Measurements from ENCODE around the gene RBBP5.

Gene RBBP5

DNA sequence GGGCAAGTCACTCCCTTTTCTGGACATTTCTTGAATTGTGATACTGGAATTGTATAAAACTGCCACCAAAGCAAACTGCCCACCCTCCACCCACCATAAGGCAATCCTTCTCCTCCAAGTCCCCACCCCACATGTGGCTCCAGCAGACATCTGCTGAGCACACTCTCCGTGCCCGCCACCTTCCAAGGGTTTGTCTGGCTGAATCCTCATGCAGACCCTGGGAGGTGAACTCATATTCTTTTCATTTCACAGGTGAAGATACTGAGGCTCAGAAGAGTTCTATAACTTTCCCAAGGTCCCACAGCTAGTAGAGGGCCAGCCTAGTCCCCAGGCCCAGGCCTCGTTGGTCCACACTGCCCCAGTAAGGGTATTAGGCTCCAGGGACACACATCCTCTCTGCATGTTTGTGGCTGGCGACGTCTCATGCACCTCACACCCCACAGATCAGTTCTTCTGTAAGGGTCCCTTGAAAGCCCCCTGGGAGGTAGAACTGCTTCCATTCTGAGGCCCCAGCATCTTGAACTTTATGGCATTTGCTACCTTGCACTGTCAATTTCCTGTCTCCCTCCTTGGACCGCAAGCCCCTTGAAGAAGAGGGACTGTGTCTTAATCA, 64.7 kb downstream of the RBBP5 start:
- DNase-seq (ENCODE audit: low spot score), result no peak

DNA sequence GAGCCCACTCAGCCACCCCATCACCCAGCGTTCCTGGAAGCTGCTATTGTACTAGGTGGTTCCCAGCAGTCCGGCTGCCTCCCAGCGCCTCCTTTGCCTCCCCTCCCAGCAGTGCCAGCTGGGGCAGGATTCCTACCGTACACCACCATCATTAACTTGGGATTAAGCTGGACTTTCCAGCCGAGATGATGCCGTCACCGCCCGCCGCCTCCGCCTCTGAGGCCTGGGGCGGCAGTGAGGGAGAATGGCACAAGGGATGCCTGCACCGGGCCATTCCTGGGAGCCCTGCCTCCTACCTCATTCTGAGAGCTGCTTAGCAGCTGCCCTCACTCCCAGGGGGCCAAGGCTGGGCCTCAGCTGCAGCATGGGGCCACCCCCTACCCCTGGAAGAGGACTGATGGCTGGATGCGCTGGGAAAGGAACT, 65.6 kb downstream of the RBBP5 start:
- no peak for DNase-seq (ENCODE audit: low spot score)

DNA sequence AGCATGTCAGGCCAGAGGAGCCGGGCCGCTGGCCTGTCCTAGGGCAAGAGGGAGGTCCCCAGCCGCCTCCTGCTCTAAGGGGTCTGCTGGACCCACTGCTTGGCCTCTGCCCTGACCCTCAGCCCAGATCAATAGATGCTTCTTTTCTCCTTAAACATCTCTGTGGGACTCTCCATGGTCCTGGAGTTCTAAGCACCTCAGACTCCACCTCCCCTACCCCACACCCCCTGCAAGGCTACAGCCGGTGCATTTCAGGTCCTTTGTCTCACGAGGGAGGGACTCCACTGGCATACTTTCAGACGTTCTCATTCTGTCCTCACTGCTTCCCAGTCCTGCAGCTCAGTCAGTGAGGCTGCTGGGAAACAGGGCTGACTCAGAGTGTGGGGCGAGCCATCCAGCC, 67.8 kb downstream of the RBBP5 start:
- DNase-seq (ENCODE audit: low spot score), result no peak

DNA sequence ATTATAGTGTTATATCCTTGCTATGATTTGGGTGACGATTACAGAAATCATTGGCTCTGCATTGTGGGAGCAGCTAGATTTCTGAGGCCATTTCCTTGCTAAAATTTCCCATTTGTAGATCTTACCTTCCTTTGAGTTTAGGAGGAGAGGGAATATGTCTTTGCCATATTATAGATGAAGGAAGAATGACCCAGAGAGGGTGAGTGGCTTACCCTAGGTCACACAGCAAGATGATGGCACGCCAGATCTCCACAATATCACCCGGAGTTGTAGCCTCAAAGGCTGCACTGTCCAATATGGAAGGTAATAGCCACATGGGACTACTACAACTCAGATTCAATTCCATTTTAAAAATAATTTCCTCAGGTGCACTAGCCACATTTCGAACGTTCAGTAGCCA, 68.5 kb downstream of the RBBP5 start:
- no peak for DNase-seq (ENCODE audit: low spot score)

DNA sequence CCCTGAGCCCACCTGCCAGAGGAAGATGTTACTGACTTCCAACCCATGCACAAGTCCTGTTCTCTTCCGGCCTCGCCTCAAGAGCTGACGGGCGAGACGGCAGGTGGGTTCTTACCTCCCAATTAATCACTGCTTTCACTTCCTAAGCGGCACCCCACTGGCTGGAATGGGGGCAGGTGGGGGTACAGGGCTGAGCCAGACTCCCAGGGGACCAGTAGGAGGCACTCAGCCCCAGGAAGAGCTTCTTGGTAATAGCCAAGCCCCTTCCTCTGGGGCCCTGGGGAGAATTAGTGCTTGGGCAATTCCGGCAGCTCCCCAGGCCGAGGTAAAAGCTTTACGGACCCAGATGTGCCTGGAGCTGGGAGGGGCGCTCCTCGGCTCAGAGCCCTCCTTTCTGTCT, 69.1 kb downstream of the RBBP5 start:
- no peak for DNase-seq (ENCODE audit: low spot score)

DNA sequence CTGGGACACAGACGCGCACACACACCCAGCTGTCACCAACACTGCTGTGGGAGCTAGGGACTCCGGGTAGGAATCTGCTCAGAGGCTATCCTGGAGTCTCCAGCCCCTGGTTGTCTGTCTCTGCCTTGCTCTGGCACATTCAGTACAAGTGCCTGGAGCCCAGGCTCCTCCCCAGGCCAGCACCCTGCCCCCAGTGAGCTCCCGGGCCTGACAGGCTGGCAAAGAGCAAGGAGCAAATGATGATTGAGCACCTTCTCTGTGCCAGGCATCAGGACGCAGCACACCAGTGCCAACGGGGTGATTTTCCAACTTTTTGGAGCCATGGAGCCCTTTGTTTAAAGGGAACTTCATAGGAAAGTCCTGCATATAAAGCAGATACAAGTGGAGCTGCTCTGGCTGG, 72.3 kb downstream of the RBBP5 start:
- no peak for DNase-seq (ENCODE audit: low spot score)

DNA sequence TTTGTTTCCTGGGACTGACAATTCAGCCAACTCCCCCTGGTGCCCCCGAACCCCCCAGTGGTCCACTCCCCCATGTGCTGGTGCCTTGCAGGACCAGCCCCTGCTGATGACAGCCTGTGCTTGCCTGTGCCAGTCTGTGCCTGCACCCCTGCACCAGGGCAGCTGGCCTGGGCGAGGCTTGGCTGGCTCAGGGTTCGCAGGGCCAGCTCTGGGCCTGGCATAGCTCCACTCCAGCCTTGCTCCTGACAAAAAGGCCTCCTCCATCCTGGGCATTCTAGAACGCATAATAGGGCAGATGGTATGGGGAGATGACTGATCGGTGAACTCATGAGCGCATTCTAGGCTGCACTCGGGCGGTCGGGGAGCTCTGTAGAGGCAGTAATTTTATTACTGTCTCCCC, 73.4 kb downstream of the RBBP5 start:
- DNase-seq (ENCODE audit: low spot score), result no peak

DNA sequence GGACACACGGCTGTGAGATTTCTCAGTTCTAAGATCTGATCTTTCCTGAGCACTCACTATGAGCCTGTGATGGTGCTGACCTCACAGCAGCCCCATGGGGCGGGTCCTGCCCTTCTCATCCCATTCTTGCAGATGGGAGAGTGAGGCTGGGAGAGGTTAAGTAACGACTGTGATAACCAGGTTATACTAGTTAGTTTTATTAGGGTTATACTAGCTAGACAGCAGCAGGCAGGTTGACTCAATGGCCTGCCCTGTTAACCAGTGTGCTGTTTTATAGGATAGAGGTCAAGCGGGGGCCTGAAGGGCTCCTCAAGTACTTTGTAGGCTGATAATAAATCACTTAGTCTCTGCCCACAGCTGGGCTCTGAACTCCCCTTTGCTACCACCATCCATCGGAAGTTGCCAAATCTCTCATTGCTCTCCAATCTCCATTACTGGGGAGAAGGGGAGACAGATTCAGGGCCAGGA, 74.0 kb downstream of the RBBP5 start:
- DNase-seq (ENCODE audit: low spot score), result no peak

DNA sequence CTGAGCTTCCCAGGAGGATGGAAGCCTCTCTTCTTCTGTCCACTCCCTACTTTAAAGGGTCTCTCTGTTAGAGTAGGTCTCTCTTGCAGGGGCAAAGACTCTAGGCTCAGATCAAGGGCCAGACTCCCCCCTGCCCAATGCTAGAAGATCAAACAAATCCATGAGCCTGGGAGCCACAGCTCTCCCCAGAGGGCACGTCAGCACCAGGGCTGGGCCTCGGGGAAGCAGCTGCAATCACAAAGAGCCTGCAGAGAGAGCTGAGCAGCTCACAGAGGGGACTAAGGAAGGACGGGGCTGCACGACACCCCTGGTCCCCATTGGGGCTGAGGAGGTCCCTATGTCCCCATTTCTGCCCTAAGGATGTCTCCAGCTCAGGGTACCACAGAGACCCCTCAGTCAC, 74.9 kb downstream of the RBBP5 start:
- no peak for DNase-seq (ENCODE audit: low spot score)

DNA sequence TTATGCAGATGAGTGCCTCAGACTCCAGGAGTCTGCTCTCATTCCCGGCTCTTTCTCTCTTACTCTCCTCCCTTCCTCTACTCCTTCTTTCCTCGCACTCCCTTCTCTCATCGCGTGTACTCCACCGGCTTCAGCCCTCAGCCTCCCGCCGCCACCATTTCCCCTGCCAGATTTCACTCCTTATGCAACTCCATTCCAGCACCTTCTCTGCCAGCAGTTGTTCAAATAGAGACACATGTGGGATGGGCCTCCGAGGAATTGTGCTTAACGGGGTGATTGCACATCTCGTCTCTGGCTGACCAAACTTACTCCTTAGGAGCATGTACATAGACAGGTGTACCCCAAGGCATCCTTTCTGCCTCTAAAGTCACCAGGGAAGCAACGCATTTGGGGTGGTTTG, 76.6 kb downstream of the RBBP5 start:
- DNase-seq (ENCODE audit: low spot score), result no peak

DNA sequence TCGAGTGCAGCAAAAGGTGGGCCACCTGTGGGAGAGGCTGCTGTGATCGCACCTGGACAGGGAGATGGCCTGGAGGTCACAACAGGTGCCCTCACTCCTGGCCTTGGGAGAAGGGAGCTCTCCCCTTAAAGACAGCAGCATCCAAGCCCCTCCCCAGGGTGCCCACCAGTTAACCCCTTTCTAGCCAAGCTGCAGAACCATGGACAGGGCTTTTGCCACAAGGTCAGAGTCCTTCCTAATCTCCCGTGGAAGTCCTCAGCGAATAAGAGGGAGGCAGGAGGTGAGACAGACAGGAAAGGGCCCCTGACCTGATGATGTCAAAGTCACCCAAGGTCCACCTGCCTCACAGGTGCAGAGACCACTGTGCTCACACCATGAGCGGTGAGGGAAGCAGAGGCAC, 77.0 kb downstream of the RBBP5 start:
- DNase-seq (ENCODE audit: low spot score), result no peak

DNA sequence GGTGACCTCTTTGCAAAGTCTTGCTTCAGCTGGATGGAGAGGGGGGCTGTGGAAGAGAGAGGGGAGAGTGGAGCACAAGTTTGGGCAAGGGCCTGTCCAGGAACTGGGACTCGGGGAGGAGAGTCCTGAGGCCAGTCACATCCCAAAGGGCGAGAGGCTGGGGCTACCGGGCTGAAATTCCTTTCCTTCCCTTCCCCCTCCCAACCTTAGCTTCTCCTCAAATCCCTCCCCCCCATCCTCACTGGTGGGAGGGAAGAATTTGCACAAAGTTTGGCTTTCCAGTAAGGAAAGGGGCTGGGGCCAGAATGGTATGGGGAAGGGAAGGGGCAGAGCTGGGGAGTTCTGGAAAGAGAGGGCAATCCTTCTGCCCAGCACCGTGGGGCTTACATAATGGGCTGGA, 77.9 kb downstream of the RBBP5 start:
- DNase-seq (ENCODE audit: low spot score), result no peak

DNA sequence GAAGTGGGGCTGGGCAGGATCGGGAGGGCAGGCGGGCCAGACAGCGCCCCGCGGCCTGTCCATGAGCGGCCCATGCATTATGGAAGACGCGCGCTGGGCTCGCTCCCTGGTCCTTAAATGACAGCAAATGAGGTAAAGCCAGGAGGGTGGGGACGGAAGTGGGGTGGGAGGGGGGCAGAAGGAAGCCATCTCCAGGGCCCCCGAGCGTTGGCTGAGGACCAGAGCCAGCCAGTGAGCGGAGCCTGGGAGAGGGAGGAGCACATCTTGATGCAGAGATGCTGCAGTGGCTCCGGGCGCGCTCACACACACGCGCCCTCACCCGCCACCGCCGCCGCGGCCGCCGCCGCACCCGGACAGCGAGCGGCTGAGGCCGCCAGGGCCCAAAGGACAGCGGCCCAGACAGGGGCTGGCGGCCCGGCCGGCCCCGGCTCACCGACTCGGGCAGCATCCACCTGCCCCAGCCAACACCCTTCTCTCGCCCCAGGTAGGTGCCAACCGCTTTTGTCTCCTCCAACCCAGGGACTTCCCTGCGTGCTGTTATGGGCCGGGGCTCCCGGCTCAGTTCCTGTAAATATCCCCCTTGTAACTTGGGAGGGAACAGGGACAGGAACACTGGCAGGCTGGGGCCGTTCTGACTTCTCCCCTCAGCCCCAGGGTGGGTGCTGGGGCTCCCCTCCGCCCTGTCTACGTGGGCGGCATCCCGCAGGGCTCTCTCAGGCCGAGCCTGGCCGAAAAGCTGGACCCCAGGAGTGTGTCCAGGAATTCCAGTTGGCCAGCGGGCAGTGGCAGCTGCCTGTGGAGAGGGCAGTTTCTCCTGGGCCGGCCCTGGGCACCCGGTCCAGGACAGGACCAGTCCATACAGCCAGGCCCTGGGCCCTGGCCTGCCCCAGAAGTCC, 78.6 kb downstream of the RBBP5 start, which contains the start of gene CNTN2:
CNTN2 (plus strand) TSS at position 302 of the 896 bp plus-strand sequence. CDS start 9,974 bp downstream, outside the sequence.
- DNase-seq (ENCODE audit: low spot score), result peak; percentile 33

DNA sequence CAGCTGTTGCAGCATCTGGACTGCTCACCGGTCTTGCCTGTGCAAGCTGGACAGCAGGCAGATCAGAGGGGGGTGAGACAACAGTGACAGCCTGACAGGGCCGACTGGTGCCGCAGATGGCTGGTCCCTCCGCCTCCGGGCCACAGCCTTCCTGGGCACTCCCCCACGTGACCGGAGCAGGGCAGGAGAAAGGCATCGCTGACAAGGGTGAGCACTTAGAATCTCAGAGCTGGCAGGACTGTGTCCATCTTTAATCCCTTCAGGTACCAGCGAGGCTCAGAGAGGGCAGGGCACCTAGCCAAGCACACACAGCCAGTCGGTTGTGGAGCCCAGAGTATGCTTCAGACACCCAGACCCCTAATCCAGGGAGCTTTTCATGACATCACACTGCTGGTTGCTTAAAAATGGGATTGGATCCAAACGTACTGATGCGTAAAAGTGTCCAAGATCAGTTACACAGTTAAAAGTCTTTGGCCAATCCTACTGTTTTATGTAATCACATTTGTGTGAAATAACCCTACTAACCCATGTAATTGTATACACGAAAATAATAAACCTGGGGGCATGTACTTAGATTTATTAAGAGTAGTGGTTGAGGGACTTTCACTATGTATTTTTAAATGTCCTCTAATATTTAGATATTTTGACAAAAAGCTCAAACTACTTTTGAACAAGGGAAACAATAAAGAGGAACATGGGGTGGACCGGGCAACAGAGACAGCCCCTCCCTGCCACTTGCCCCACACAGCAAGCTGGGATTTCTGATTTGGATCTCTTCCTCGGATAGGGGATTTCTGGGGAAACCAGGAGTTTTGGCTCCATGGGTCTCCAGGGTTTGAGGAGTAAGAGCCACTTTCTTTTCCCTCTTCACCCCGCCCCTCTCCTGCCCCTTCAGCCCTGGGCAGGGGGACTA, 79.5 kb downstream of the RBBP5 start:
- no peak for DNase-seq (ENCODE audit: low spot score)

DNA sequence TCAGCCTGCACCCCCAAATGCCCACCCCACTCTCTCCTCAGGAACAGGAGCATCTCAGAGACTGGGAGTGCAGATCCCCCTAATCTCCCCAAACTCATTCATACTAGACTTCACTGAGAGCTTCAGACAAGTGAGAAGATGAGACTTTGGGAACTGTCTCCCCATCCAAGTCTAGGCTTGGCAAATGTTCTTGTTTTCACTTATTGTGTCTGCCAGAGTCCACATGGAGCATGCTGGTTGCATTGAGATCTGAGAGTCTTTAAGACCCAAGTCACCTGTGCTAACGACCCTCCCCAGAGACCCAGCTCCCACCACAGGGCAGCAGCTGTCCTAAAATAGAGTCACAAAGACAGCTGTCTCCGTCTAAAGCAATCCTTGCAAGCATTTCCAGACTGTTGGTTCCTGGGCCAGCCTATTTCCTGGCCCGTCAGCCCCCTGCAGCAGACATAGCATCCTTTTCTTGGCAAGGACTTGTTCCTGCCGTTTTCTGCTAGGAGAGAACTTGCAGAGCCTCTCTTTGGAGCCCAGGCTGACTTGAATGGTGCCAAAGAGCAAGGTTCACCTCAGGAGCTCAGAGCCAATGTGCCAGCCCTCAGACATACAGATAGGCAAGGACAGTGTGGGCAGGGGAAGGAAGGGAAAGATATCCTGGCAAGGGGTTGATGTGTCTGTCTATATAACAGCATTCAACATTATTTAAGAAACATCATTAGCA, 80.6 kb downstream of the RBBP5 start:
- no peak for DNase-seq (ENCODE audit: low spot score)

DNA sequence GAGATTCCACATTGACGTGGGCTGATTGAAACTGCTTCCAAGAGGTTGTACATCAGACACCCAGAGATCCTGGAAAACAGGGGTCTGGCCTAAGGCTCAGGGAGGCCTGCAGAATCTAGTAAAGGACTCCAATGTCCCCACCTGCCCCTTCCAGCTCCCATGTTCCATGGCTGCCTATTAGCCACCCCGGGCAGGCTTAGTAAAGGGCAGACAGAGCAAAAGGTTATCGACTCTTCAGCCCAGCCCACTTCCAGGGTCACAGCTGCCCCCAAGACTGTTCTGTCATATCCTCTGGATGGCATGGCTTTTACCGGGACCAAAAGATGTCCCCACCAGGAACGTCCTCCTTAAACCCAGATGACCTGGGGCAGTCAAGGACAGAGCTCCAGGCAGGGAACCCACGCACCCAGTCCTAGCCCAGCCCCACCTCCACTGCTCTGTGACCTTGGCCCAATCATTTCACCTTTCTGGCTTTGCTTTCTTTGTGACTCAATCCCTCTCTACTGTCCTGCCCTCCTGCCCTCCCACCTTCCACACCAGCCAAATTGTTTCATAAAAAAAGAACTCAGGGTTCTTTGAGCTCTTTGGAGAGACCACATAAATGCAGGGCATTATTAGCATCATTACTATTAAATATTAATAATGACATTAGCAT, 83.5 kb downstream of the RBBP5 start:
- no peak for DNase-seq (ENCODE audit: low spot score)

DNA sequence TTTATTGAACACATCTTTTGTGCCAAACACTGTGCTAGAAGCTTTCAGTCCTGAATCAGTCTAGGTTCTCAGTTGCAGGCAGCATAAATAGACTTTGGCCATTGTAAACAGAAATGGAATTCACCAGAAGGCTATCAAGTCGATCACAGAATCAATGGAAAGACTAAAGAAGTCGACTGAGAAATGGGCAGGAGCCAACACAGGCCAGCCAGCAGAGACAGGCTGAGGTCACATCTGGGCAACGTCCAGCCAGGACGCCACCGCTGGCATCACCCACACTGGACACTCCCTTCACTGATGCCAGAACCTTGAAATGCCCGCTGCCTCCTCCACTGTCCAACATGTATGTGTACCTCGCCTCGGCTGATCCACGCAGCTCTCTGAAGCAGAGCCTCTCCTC, 84.2 kb downstream of the RBBP5 start:
- no peak for DNase-seq (ENCODE audit: low spot score)
